GM19025 (cell line): ENCODE data around the gene GRIN2A.

Experiments
- ATAC-seq: cut with Tn5 transposase; IDR thresholded peaks from one replicate; pipeline ENCODE4 v1.9.1; 2021; ENCODE audit warnings: mild to moderate bottlenecking, low read depth, moderate library complexity; ENCODE audit not compliant: unreplicated experiment

GRIN2A gene

GRCh38 chr16:10188236-10188635 lies 6.0 kb upstream of the GRIN2A start:
- ATAC-seq, result no peak

GRCh38 chr16:10181196-10182162 lies 749 bp downstream of the GRIN2A start:
- no peak for ATAC-seq

GRCh38 chr16:10180771-10181163 lies 1.5 kb downstream of the GRIN2A start:
- ATAC-seq, result no peak

- no peak for ATAC-seq
These were observed 2.0 kb downstream of the GRIN2A start for GRCh38 chr16:10180042-10180770.

- no peak for ATAC-seq
These were observed 3.7 kb downstream of the GRIN2A start for GRCh38 chr16:10178526-10178925.

- ATAC-seq, result no peak
These were observed 4.1 kb downstream of the GRIN2A start for GRCh38 chr16:10178080-10178479.

- no peak for ATAC-seq
These were observed 9.2 kb downstream of the GRIN2A start for GRCh38 chr16:10172848-10173655.

GRCh38 chr16:10171221-10171620 lies 11.0 kb downstream of the GRIN2A start:
- no peak for ATAC-seq

- no peak for ATAC-seq
These were observed 12.3 kb downstream of the GRIN2A start for GRCh38 chr16:10169904-10170410.

GRCh38 chr16:10169031-10169430 lies 13.2 kb downstream of the GRIN2A start:
- ATAC-seq, result no peak

- no peak for ATAC-seq
These were observed 14.0 kb downstream of the GRIN2A start for GRCh38 chr16:10168258-10168657.

- ATAC-seq, result no peak
These were observed 16.6 kb downstream of the GRIN2A start for GRCh38 chr16:10165643-10166042.

- ATAC-seq, result no peak
These were observed 19.2 kb downstream of the GRIN2A start for GRCh38 chr16:10162981-10163380.

GRCh38 chr16:10156099-10156498 lies 26.1 kb downstream of the GRIN2A start:
- no peak for ATAC-seq

GRCh38 chr16:10154389-10154788 lies 27.8 kb downstream of the GRIN2A start:
- ATAC-seq, result no peak

- no peak for ATAC-seq
These were observed 28.2 kb downstream of the GRIN2A start for GRCh38 chr16:10153985-10154384.

GRCh38 chr16:10151718-10152117 lies 30.5 kb downstream of the GRIN2A start:
- no peak for ATAC-seq

GRCh38 chr16:10150906-10151305 lies 31.3 kb downstream of the GRIN2A start:
- no peak for ATAC-seq

GRCh38 chr16:10145542-10146035 lies 36.6 kb downstream of the GRIN2A start:
- ATAC-seq, result no peak

- ATAC-seq, result no peak
These were observed 40.6 kb downstream of the GRIN2A start for GRCh38 chr16:10141671-10142070.
